HepG2 (cell line): ENCODE measurements around the gene CEP76. TPM values are rescaled to one million over a fixed set of nuclear protein-coding genes. Genes with fewer than 3 reads are reported as not detected.

Experiments
- ATF7 ChIP-seq, 2 experiments: fragments of 450-650 bp in 1 of 2; sonication (generic) in 1 of 2; formaldehyde crosslinking in 1 of 2; IDR thresholded peaks; 2 replicates each; pipeline versions ENCODE4 v1.4.0 to v1.6.1; 2016 to 2020; ENCODE audit warnings: antibody characterized with exemption in 1 of 2, mild to moderate bottlenecking in 1 of 2, missing genetic modification reagents in 1 of 2
- CREB1 ChIP-seq, 2 experiments: fragments of 450-650 bp in 1 of 2; IDR thresholded peaks; 2 replicates each; pipeline ENCODE4 v1.6.1; 2016 to 2017; ENCODE audit warnings: control low read depth in 1 of 2, mild to moderate bottlenecking in 1 of 2, missing compliant biosample characterization in 1 of 2, missing genetic modification characterization in 1 of 2
- ERF ChIP-seq: IDR thresholded peaks from 2 replicates; pipeline ENCODE4 v1.6.1; 2018; ENCODE audit warnings: missing biosample characterization, missing genetic modification reagents
- FOXA1 ChIP-seq, 2 experiments: fragments of 450-650 bp in 1 of 2; sonication (generic) in 1 of 2; formaldehyde crosslinking in 1 of 2; IDR thresholded peaks; 2 replicates each; pipeline versions ENCODE4 v1.4.0 to v1.6.1; 2016 to 2020; ENCODE audit warnings: missing genetic modification reagents in 1 of 2
- FOXA3 ChIP-seq: IDR thresholded peaks from 2 replicates; pipeline ENCODE4 v1.6.1; 2016; ENCODE audit warnings: missing genetic modification reagents, missing compliant biosample characterization
- HDAC1 ChIP-seq: sonication (generic); formaldehyde crosslinking; IDR thresholded peaks from 2 replicates; pipeline ENCODE4 v1.5.1; 2020; ENCODE audit warnings: mild to moderate bottlenecking, missing genetic modification reagents
- HDAC2 ChIP-seq: sonication (generic); formaldehyde crosslinking; IDR thresholded peaks from 2 replicates; pipeline ENCODE4 v1.4.0; 2020; ENCODE audit warnings: missing genetic modification reagents
- HNRNPL ChIP-seq: fragments of 200-400 bp; formaldehyde crosslinking; IDR thresholded peaks from 2 replicates; pipeline ENCODE4 v1.6.1; 2017; ENCODE audit warnings: mild to moderate bottlenecking, low read depth, low read length
- ISL2 ChIP-seq: sonication (generic); formaldehyde crosslinking; IDR thresholded peaks from 2 replicates; pipeline ENCODE4 v1.5.0; 2020; ENCODE audit warnings: missing genetic modification reagents
- KAT8 ChIP-seq: IDR thresholded peaks from 2 replicates; pipeline ENCODE4 v1.6.1; 2016; ENCODE audit warnings: missing genetic modification reagents, missing compliant biosample characterization
- MIER2 ChIP-seq: IDR thresholded peaks from 2 replicates; pipeline ENCODE4 v1.6.1; 2016; ENCODE audit warnings: missing biosample characterization, missing genetic modification reagents
- NFE2L2 ChIP-seq: fragments of 150-350 bp; IDR thresholded peaks from 2 replicates; pipeline ENCODE4 v1.6.1; 2014; ENCODE audit warnings: low read length
- NFIC ChIP-seq: IDR thresholded peaks from 2 replicates; pipeline ENCODE4 v1.6.1; 2012; ENCODE audit warnings: mild to moderate bottlenecking, low read length, inconsistent platforms
- NFKBIZ ChIP-seq: IDR thresholded peaks from 2 replicates; pipeline ENCODE4 v1.6.1; 2018; ENCODE audit warnings: missing genetic modification reagents, missing compliant biosample characterization
- NR1H2 ChIP-seq: sonication (generic); formaldehyde crosslinking; IDR thresholded peaks from 2 replicates; pipeline ENCODE4 v1.8.1; 2022; ENCODE audit warnings: low read depth, missing genetic modification reagents, borderline replicate concordance
- NR2F6 ChIP-seq, 2 experiments: IDR thresholded peaks; 2 replicates each; pipeline ENCODE4 v1.6.1; 2016; ENCODE audit warnings: antibody characterized with exemption in 1 of 2, mild to moderate bottlenecking in 1 of 2
- POGZ ChIP-seq: sonication (generic); formaldehyde crosslinking; IDR thresholded peaks from 2 replicates; pipeline ENCODE4 v1.4.0; 2020; ENCODE audit warnings: mild to moderate bottlenecking, missing genetic modification reagents
- RAD21 ChIP-seq: fragments of 450-650 bp; formaldehyde crosslinking; IDR thresholded peaks from 2 replicates; pipeline ENCODE4 v1.5.0; 2020; ENCODE audit warnings: mild to moderate bottlenecking
- RARA ChIP-seq: IDR thresholded peaks from 2 replicates; pipeline ENCODE4 v1.6.1; 2016; ENCODE audit warnings: missing genetic modification reagents, missing compliant biosample characterization
- RERE ChIP-seq: IDR thresholded peaks from 2 replicates; pipeline ENCODE4 v1.6.1; 2016; ENCODE audit warnings: low read depth, missing genetic modification reagents, missing compliant biosample characterization
- RXRA ChIP-seq: sonication (generic); formaldehyde crosslinking; IDR thresholded peaks from 2 replicates; pipeline ENCODE4 v1.5.1; 2020; ENCODE audit warnings: missing genetic modification reagents
- SAP130 ChIP-seq: IDR thresholded peaks from 2 replicates; pipeline ENCODE4 v1.6.1; 2016; ENCODE audit warnings: low read depth
- TCF7L2 ChIP-seq: IDR thresholded peaks from 2 replicates; pipeline ENCODE4 v1.6.1; 2011; ENCODE audit warnings: mild to moderate bottlenecking, low read depth, low read length, moderate library complexity
- TGIF2 ChIP-seq: IDR thresholded peaks from 2 replicates; pipeline ENCODE4 v1.6.1; 2016; ENCODE audit warnings: control low read depth, missing compliant biosample characterization
- TOE1 ChIP-seq: sonication (generic); formaldehyde crosslinking; IDR thresholded peaks from 2 replicates; pipeline ENCODE4 v1.4.0; 2020; ENCODE audit warnings: mild to moderate bottlenecking, missing genetic modification reagents
- ZFP1 ChIP-seq: IDR thresholded peaks from 2 replicates; pipeline ENCODE4 v1.6.1; 2016
- ZFP90 ChIP-seq: sonication (generic); formaldehyde crosslinking; IDR thresholded peaks from 2 replicates; pipeline ENCODE4 v1.8.0; 2022; ENCODE audit warnings: missing genetic modification reagents, mild to moderate bottlenecking, inconsistent platforms, borderline replicate concordance
- ZNF589 ChIP-seq: sonication (generic); formaldehyde crosslinking; conservative IDR thresholded peaks from 2 replicates; pipeline ENCODE4 v1.8.0; 2022; ENCODE audit warnings: mild to moderate bottlenecking, moderate library complexity, missing genetic modification reagents
- ZNF878 ChIP-seq: sonication (generic); formaldehyde crosslinking; IDR thresholded peaks from 2 replicates; pipeline ENCODE4 v1.8.1; 2023; ENCODE audit warnings: mild to moderate bottlenecking, missing genetic modification reagents, moderate library complexity
- polyA plus RNA-seq, 8 experiments: library from polyadenylated mRNA; depleted of rRNA in 3 of 8; stranded (reverse) in 7 of 8; unstranded in 1 of 8; fragments of >200 nt; fragmentation: Illumina TruSeq in 4 of 8; extraction: Trizol in 4 of 8; gene quantifications; 2 replicates each; pipeline versions ENCODE4 v1.2.1 to v1.2.3, GENCODE V29; 2011 to 2016; ENCODE audit warnings: low read depth in 4 of 8, missing spikeins in 1 of 8, mixed read lengths in 1 of 8; ENCODE audit not compliant: insufficient read depth in 1 of 8
- total RNA-seq, 5 experiments: library from RNA; depleted of rRNA; stranded (reverse); fragments of >200 nt; fragmentation: Illumina TruSeq; extraction: Trizol; gene quantifications; 2 replicates each; pipeline ENCODE4 v1.2.3, GENCODE V29; 2016; ENCODE audit warnings: low read depth in 1 of 5

Gene CEP76
- total and polyA plus RNA-seq, 2 of the 13 experiments (the other 11 are each of a cell fraction or from before 2014, with no cell fraction given) = 13.9 to 15.1 TPM

- TF ChIP-seq ZFP1 (CRISPR knock-in tag) (no peak), RERE (peak; percentile 35; the same call in 1 of the 2 replicates), FOXA1 (IDR thresholded peaks at IDR 0.05) (no peak), FOXA1 (CRISPR knock-in tag; IDR thresholded peaks at IDR 0.05) (0 out of 2 replicates have a peak, but pooled peaks have one; percentile 23), NFIC (no peak), HDAC2 (CRISPR knock-in tag) (peak; percentile 70; the same call in 1 of the 2 replicates), FOXA3 (CRISPR knock-in tag) (peak; percentile 86), NR2F6 (IDR thresholded peaks at IDR 0.05) (peak; percentile 72), NR2F6 (CRISPR knock-in tag; IDR thresholded peaks at IDR 0.05) (peak; percentile 71), ATF7 (IDR thresholded peaks at IDR 0.05) (no peak), ATF7 (CRISPR knock-in tag; IDR thresholded peaks at IDR 0.05) (no peak), TGIF2 (0 out of 2 replicates have a peak, but pooled peaks have one; percentile 37), RXRA (CRISPR knock-in tag) (peak; percentile 32; the same call in 1 of the 2 replicates), MIER2 (CRISPR knock-in tag) (no peak), ZFP90 (CRISPR knock-in tag) (0 out of 2 replicates have a peak, but pooled peaks have one; percentile 68), ISL2 (peak; percentile 77), RAD21 (CRISPR knock-in tag) (no peak), ZNF589 (CRISPR knock-in tag) (no peak), ERF (0 out of 2 replicates have a peak, but pooled peaks have one; percentile 20), KAT8 (CRISPR knock-in tag) (peak; percentile 41; the same call in 1 of the 2 replicates), NR1H2 (no peak), HNRNPL (no peak), NFE2L2 (no peak), TCF7L2 (no peak), TOE1 (CRISPR knock-in tag) (no peak), CREB1 (IDR thresholded peaks at IDR 0.05) (no peak), CREB1 (CRISPR knock-in tag; IDR thresholded peaks at IDR 0.05) (0 out of 2 replicates have a peak, but pooled peaks have one; percentile 36), HDAC1 (CRISPR knock-in tag) (0 out of 2 replicates have a peak, but pooled peaks have one; percentile 24), RARA (CRISPR knock-in tag) (peak; percentile 56), POGZ (CRISPR knock-in tag) (0 out of 2 replicates have a peak, but pooled peaks have one; percentile 43), NFKBIZ (CRISPR knock-in tag) (no peak), SAP130 (CRISPR knock-in tag) (peak; percentile 85), ZNF878 (CRISPR knock-in tag) (no peak)
These were observed 38.8 kb upstream of the CEP76 start (continued) for GRCh38 chr18:12741351-12741750.
